Stimulated activated CD8-positive, alpha-beta memory T cell treated with anti-CD3 and anti-CD28 coated beads, Interleukin-4, amount 100 ng/mL, for 1 hour (primary cell): ENCODE results near the gene MACROD2.
"Not testable (repeated sequence)": the region's sequence is repeated elsewhere in the genome, so short reads cannot be mapped to it uniquely, and the experiment has no call there.

ENCODE experiments used
- DNase-seq, 2 donors: peaks; one replicate each; pipeline ENCODE4 v3.0.0-alpha.2; 2020; ENCODE audit warnings: low read depth in 2 of 2, low spot score in 1 of 2

The MACROD2 gene

GRCh38 chr20:14979453-14979986 is 984.2 kb downstream of the MACROD2 start:
- DNase-seq, result no peak

GRCh38 chr20:14981486-14981885 is 986.2 kb downstream of the MACROD2 start:
- not testable (repeated sequence) for DNase-seq

- not testable (repeated sequence) for DNase-seq
Observed at GRCh38 chr20:14982324-14982723, 987.0 kb downstream of the MACROD2 start.

- DNase-seq, result no peak
Observed at GRCh38 chr20:14984305-14984704, 989.0 kb downstream of the MACROD2 start.

- no peak for DNase-seq
Observed at GRCh38 chr20:14984768-14985622, 989.7 kb downstream of the MACROD2 start.

GRCh38 chr20:14986026-14986655 is 990.8 kb downstream of the MACROD2 start:
- DNase-seq, result no peak

- DNase-seq, result no peak
Observed at GRCh38 chr20:14986656-14987055, 991.3 kb downstream of the MACROD2 start.

- no peak for DNase-seq
Observed at GRCh38 chr20:14989535-14990290, 994.4 kb downstream of the MACROD2 start.

- no peak for DNase-seq
Observed at GRCh38 chr20:14991023-14991422, 995.7 kb downstream of the MACROD2 start.

- DNase-seq, result no peak
Observed at GRCh38 chr20:14992153-14992552, 996.8 kb downstream of the MACROD2 start.

- no peak for DNase-seq
Observed at GRCh38 chr20:14992961-14993360, 997.6 kb downstream of the MACROD2 start.

GRCh38 chr20:14996883-14997672 is 1001.8 kb downstream of the MACROD2 start:
- DNase-seq, result no peak

- no peak for DNase-seq
Observed at GRCh38 chr20:14997791-14998190, 1002.5 kb downstream of the MACROD2 start.

- no peak for DNase-seq
Observed at GRCh38 chr20:15005300-15005986, 1010.1 kb downstream of the MACROD2 start.

GRCh38 chr20:15011631-15012030 is 1016.3 kb downstream of the MACROD2 start:
- no peak for DNase-seq

GRCh38 chr20:15012566-15012965 is 1017.2 kb downstream of the MACROD2 start:
- no peak for DNase-seq

- DNase-seq, result not testable (repeated sequence)
Observed at GRCh38 chr20:15016875-15017274, 1021.6 kb downstream of the MACROD2 start.

GRCh38 chr20:15018966-15019365 is 1023.6 kb downstream of the MACROD2 start:
- DNase-seq, result no peak

GRCh38 chr20:15020845-15021244 is 1025.5 kb downstream of the MACROD2 start:
- DNase-seq, result no peak

GRCh38 chr20:15022921-15023320 is 1027.6 kb downstream of the MACROD2 start:
- no peak for DNase-seq
